Measurements from ENCODE around the gene GPR17.

DNA sequence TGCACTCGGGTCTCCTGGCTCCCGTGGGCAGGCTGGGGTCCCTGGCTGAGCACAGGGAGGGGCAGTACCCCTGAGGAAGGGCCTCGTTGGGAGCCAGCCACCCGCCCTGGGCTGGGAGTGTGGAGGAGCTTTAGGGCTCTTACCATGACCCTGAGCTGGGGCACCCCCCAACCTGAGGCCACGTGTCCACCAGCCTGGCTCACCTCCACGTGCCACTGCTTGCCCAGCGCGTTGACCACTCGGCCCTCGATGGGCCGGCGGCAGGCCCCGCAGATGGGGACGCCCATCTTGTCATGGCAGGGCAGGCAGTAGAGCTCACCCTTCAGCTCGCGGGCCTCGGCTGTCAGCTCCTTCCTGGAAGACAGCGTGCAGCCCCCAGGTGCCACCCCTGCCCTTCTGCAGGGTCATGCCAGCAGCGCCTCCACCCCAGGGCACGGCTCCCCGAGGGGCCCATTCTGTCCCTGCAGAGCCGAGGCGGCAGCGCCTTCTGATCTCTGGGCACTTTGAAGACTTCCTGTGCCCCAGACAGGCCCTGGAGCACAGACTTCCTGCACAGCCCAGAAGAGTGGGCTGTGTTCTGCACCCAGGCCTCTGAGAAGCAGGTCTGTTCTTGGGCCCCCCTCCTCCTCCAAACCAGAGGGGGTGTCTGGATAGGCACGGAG, 4.0 kb upstream of the GPR17 start:
- TF ChIP-seq CTCF (IDR thresholded peaks at IDR 0.05) (no peak), EZH2phosphoT487 (IDR thresholded peaks at IDR 0.05) (no peak), EZH2 (IDR thresholded peaks at IDR 0.05) (no peak)
